Iris pigment epithelial cell (primary cell): ENCODE measurements around the gene OR9A4.
"Not testable (repeated sequence)": the region's sequence is repeated elsewhere in the genome, so short reads cannot be mapped to it uniquely, and the experiment has no call there.

Experiments
- DNase-seq: peaks from one replicate; pipeline ENCODE4 v3.0.0-alpha.2; 2011; ENCODE audit warnings: low read depth

The OR9A4 gene, protein sequence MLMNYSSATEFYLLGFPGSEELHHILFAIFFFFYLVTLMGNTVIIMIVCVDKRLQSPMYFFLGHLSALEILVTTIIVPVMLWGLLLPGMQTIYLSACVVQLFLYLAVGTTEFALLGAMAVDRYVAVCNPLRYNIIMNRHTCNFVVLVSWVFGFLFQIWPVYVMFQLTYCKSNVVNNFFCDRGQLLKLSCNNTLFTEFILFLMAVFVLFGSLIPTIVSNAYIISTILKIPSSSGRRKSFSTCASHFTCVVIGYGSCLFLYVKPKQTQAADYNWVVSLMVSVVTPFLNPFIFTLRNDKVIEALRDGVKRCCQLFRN

GRCh38 chr7:141916099-141916498 is at the start of gene OR9A4:
Gene OR9A4, plus strand, starts transcription at chr7:141916399. Its CDS starts 2,477 bp downstream, at chr7:141918876.
- DNase-seq: no peak

DNA sequence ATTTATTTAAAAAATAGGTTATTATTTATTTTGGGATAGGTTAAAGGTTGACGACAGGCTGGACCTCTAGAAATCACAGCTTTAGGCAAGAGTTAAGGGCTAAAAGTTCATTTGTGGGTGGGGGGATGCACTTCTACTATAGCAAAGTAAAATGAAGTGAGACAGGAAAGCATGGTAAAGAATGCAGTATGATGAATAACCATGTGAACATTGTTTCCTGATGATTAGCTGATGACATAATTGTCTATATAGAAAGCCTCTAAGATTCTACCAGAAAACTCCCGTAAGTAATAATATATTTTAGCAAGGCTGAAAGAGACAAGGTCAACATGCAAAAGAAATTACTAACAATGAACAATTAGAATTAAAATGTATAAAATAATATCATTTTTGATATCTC is 49.2 kb upstream of the OR9A4 start:
- DNase-seq: peak; percentile 6

- DNase-seq: no peak
Observed at GRCh38 chr7:141872931-141873330, 43.3 kb upstream of the OR9A4 start.

DNA sequence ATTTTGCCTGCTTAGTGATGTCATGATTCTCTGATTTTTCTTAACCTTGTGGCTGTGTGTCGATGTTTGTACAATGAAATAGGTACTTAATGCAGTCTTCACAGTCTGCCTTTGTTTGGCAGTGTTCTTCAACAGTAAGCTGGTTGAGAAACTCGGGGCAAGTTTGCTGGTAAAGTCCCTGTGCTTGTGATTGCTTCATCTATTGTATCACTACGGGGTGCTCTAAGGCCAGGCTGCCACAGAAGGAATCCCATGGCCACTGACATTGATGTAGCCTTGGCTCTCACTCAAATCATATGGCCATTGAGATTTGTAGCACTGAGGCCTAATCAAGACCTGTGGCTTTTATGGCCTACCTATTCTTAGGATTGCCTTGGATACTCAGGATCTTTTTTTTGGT is 41.4 kb upstream of the OR9A4 start:
- no peak for DNase-seq

DNA sequence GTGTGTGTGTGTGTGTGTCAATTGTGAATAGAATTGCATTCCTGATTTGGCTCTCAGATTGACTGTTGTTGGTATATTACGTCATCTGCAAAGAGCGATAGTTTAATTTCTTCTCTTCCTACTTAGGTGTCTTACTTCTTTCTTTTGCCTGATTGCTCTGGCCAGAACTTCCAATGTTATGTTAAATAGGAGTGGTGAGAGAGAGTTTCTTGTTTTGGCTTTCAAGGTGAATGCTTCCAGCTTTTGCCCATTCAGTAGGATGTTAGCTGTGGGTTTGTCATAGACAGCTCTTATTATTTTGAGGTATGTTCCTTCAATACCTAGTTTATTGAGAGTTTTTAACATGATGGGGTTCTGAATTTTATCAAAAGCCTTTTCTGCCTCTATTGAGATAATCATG is 40.7 kb upstream of the OR9A4 start:
- DNase-seq: no peak

DNA sequence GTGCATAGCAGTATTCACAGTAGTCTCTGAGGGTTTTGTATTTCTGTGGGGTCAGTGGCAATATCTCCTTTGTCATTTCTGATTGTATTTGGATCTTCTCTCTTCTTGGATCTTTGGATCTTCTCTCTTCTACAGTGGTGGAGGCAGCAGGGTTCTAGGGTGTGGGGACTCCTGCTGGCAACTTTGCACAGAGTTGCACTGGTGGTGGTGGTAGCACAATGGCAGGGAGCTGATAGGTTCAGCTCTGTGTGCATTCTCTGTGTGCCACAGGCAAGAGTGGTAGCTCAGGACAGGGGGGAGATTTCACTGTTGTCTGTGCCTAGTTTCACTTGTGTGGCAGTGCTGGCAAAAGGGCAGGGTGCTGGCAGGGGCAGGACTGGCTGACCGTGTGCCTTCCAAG is 39.8 kb upstream of the OR9A4 start:
- DNase-seq: no peak

GRCh38 chr7:141877365-141877764 is 38.8 kb upstream of the OR9A4 start:
- DNase-seq: no peak

- DNase-seq: no peak
Observed at GRCh38 chr7:141880960-141881359, 35.2 kb upstream of the OR9A4 start.

DNA sequence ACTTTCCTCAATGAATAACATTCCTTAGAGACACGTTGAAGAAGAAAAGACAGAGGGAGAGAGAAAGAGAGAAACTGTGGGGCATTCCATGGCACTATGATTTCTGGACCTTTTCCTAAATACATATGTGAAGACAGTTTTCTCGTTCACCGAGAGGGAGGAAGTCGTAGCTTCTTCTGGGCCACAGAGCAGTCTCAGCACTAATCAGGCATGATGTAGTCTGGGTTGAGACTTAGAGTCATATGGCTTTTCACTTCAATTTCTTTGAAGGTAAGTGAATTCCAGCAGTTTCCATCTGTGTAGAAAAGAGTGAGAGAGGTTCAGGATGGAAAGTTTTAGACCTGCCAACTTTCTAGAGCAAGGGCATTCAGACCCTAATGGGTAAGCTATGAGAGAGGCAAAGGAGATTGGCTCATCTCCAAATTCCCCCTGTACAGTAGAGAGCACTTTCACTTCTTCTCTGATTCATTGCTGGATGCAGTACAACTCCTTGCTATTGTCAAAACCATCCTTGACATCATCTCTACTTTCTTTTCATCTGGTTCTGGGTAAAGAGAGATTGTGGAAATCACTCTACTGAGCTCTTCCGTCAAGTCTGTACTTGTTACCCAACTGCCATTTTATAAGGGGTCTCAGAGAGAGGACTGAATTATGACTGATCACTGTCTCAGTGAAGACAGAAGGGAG is 31.5 kb upstream of the OR9A4 start:
- DNase-seq: no peak

- no peak for DNase-seq
Observed at GRCh38 chr7:141889321-141889720, 26.9 kb upstream of the OR9A4 start.

- no peak for DNase-seq
Observed at GRCh38 chr7:141891336-141891735, 24.9 kb upstream of the OR9A4 start.

DNA sequence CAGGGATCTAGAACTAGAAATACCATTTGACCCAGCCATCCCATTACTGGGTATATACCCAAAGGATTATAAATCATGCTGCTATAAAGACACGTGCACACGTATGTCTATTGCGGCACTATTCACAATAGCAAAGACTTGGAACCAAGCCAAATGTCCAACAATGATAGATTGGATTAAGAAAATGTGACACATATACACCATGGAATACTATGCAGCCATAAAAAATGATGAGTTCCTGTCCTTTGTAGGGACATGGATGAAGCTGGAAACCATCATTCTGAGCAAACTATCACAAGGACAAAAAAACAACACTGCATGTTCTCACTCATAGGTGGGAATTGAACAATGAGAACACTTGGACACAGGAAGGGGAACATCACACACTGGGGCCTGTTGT is 16.8 kb upstream of the OR9A4 start:
- not testable (repeated sequence) for DNase-seq

GRCh38 chr7:141906285-141906684 is 9.9 kb upstream of the OR9A4 start:
- DNase-seq: no peak

DNA sequence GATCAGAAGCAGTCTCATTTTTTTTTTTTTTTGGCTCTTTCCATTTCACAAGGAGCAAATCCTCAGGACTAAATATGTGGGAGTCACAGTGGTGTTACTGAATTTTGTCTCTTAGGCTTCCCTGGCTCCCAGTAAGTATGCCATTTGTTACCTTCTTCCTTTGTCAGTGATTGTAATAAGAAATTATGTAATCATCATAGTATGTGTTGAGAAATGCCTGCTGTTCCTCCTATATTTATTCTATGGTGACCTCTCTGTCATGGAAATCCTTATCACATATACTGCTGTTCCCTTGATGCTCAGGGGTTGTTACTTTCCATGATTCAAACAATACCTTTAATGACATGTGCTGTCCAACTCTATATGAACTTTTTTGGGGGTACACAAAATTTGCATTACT is 4.8 kb upstream of the OR9A4 start:
- no peak for DNase-seq

GRCh38 chr7:141915565-141915964 is 634 bp upstream of the OR9A4 start:
- peak; percentile 7 for DNase-seq

DNA sequence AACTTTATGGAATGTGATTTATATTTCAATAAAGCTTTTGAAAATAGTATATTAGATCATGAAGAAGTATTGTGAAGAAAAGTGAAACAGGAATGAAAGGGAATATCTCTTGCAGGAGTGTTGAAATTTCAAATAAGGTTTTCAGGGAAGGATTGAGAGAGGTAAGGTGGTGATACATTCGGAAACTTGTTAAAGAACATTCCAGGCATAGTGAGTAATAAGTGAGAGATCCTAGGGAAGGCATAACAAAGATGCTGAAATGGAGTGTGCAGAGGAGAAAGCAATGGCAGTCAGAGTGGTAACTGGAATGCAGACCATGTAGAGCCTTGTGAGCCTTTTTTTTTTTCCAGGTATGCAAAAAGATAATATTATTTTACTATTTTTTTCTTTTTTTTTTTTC is 4.1 kb downstream of the OR9A4 start:
- peak; percentile 15 for DNase-seq

- DNase-seq: peak; percentile 19
Observed at GRCh38 chr7:141928146-141928844, 12.1 kb downstream of the OR9A4 start.

DNA sequence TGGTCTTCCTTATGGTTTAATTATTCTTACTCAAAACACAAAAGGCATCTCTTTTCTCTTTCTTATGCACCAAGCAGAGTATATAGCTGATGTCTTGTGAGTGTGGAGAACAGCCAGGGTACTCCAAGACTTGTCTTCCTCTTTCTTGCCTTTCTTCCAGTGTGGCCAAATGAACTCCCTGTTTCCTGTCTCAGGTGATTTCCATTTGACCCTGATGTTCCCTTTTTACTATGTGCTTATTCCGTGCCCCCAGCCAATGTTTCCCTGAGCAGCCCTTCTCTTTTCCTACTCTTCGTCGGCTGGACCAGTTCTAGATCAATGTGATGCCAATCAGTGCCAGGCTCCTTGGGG is 12.6 kb downstream of the OR9A4 start:
- DNase-seq: no peak

DNA sequence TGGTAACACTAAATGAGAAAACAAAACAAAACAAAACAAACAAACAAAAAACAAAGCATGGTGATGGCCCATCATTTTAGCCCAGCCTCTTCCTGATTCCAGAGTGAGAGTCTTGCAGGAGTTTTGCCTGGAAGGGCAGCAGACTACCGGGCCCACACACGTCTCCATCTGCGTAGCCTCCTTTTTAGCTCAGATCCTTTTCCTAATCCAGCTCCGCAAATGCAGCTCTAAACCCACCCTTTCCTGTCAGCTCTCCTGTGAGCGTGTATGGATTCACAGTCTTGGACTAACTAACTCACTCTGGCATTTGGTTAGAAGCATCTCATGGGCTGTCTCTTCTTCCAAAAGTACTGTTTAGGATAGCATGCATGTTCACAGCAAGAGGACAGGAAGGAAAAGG is 14.0 kb downstream of the OR9A4 start:
- DNase-seq: no peak

- DNase-seq: no peak
Observed at GRCh38 chr7:141941075-141941474, 24.9 kb downstream of the OR9A4 start.

DNA sequence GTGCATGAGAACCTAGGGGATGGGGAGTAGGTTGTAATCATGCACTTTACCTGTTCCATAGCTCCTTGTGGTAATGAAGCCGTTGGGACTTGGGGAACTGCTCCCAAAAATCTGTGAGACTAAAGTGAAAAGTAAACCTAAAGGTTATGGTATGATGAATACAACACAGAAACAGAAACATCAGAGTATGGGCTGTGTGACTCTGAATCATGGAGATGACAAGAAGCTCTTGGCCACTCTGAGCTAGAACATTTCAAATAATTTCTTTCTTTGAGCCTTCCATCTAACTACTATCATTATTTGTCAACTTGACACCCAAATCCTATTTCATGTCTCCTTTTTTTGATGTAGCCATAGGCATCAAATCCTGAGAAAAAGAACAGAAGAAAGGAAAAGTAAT is 27.6 kb downstream of the OR9A4 start:
- DNase-seq: no peak

GRCh38 chr7:141944811-141945210 is 28.6 kb downstream of the OR9A4 start:
- DNase-seq: no peak

GRCh38 chr7:141945356-141945755 is 29.2 kb downstream of the OR9A4 start:
- DNase-seq: peak; percentile 30
